DND-41 (cell line): ENCODE measurements around the gene ADAMTS3.

Source experiments
- EZH2 ChIP-seq: IDR thresholded peaks from 3 replicates; pipeline ENCODE4 v1.6.1; 2012; ENCODE audit warnings: borderline replicate concordance, low read depth, mild to moderate bottlenecking, moderate library complexity, low read length, inconsistent platforms; ENCODE audit not compliant: severe bottlenecking
- TF ChIP-seq, protein P1 (sequence below): IDR thresholded peaks from 2 replicates; pipeline ENCODE4 v1.5.1; 2012; ENCODE audit warnings: borderline replicate concordance, low read length, moderate library complexity, mild to moderate bottlenecking; ENCODE audit not compliant: poor library complexity, severe bottlenecking; ENCODE audit errors: extremely low read depth

DNA sequence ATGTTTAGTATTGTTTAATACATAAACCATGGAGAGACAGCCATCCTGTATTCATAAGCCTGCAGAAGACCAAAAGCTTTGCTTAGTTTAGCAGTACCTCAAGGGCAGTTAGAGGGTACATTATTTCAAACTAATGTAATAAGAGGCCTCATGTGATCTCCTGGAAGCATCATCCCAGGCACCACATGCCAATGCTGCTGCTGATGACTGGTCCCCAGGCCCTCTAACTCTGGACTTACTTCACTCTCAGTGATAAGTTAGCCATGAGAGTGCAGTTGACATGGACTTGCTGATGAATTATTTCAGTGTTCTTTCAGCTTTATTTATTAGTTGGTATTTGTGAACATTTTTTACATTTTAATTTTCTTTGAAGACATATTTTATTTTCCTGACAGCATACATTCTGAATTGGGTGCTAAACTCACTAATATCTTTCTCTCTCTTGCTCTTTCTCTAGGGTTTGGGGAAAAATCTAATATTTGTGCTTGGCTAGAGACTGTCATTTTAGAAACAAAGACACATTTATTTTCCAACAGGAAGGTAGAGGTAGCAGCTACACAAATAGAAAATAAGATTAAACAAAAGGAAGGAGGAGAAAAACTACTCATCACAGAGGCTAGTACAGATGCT, 329.4 kb downstream of the ADAMTS3 start:
- TF ChIP-seq, protein P1, sequence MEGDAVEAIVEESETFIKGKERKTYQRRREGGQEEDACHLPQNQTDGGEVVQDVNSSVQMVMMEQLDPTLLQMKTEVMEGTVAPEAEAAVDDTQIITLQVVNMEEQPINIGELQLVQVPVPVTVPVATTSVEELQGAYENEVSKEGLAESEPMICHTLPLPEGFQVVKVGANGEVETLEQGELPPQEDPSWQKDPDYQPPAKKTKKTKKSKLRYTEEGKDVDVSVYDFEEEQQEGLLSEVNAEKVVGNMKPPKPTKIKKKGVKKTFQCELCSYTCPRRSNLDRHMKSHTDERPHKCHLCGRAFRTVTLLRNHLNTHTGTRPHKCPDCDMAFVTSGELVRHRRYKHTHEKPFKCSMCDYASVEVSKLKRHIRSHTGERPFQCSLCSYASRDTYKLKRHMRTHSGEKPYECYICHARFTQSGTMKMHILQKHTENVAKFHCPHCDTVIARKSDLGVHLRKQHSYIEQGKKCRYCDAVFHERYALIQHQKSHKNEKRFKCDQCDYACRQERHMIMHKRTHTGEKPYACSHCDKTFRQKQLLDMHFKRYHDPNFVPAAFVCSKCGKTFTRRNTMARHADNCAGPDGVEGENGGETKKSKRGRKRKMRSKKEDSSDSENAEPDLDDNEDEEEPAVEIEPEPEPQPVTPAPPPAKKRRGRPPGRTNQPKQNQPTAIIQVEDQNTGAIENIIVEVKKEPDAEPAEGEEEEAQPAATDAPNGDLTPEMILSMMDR = no peak
- TF ChIP-seq EZH2 = no peak
